Epithelial cell of esophagus (primary cell): ENCODE data around the gene S100P.
"Not testable (repeated sequence)": the region's sequence is repeated elsewhere in the genome, so short reads cannot be mapped to it uniquely, and the experiment has no call there.

ENCODE experiments used
- DNase-seq: peaks from one replicate; pipeline ENCODE4 v3.0.0; 2010; ENCODE audit warnings: low read depth
- H3K4me3 ChIP-seq: 2 replicates; pipeline ENCODE4 v1.5.1; 2011; ENCODE audit warnings: mild to moderate bottlenecking, low read length, control low read depth
- TF ChIP-seq, protein P1 (sequence below): IDR thresholded peaks from 2 replicates; pipeline ENCODE4 v1.5.1; 2011; ENCODE audit warnings: low read depth, mild to moderate bottlenecking, low read length, control low read depth, inconsistent platforms; ENCODE audit not compliant: insufficient read depth; ENCODE audit errors: missing control alignments

S100P gene

GRCh38 chr4:6724421-6725111, 30.9 kb downstream of the S100P start:
- TF ChIP-seq, protein P1, sequence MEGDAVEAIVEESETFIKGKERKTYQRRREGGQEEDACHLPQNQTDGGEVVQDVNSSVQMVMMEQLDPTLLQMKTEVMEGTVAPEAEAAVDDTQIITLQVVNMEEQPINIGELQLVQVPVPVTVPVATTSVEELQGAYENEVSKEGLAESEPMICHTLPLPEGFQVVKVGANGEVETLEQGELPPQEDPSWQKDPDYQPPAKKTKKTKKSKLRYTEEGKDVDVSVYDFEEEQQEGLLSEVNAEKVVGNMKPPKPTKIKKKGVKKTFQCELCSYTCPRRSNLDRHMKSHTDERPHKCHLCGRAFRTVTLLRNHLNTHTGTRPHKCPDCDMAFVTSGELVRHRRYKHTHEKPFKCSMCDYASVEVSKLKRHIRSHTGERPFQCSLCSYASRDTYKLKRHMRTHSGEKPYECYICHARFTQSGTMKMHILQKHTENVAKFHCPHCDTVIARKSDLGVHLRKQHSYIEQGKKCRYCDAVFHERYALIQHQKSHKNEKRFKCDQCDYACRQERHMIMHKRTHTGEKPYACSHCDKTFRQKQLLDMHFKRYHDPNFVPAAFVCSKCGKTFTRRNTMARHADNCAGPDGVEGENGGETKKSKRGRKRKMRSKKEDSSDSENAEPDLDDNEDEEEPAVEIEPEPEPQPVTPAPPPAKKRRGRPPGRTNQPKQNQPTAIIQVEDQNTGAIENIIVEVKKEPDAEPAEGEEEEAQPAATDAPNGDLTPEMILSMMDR: no peak
- DNase-seq: no peak
- no peak overlapping the region for H3K4me3 ChIP-seq

GRCh38 chr4:6725427-6725961, 31.8 kb downstream of the S100P start:
- not testable (repeated sequence) for DNase-seq, H3K4me3 ChIP-seq

GRCh38 chr4:6727081-6727942, 33.6 kb downstream of the S100P start:
- no peak for DNase-seq
- no peak overlapping the region for H3K4me3 ChIP-seq
- TF ChIP-seq, protein P1: no peak

DNA sequence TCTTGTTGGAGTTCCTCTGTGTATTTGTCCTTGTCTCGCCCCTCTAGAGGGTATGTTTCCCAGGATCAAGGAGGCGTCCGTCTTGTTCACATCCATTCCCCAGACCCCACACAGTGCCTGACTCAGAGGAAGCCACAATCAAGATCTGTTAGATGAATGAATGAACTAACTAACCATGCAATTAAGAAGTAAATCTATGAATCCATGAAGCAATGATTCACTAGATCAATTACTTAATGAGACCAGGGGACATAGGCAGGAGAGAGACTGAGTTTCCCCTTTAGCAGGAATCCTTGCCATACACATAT, 34.2 kb downstream of the S100P start:
- no peak for DNase-seq
- TF ChIP-seq, protein P1: no peak
- no peak overlapping the region for H3K4me3 ChIP-seq

- H3K4me3 ChIP-seq: no peak overlapping the region
- no peak for DNase-seq
- TF ChIP-seq, protein P1: no peak
These were observed 34.8 kb downstream of the S100P start for GRCh38 chr4:6728320-6729029.

DNA sequence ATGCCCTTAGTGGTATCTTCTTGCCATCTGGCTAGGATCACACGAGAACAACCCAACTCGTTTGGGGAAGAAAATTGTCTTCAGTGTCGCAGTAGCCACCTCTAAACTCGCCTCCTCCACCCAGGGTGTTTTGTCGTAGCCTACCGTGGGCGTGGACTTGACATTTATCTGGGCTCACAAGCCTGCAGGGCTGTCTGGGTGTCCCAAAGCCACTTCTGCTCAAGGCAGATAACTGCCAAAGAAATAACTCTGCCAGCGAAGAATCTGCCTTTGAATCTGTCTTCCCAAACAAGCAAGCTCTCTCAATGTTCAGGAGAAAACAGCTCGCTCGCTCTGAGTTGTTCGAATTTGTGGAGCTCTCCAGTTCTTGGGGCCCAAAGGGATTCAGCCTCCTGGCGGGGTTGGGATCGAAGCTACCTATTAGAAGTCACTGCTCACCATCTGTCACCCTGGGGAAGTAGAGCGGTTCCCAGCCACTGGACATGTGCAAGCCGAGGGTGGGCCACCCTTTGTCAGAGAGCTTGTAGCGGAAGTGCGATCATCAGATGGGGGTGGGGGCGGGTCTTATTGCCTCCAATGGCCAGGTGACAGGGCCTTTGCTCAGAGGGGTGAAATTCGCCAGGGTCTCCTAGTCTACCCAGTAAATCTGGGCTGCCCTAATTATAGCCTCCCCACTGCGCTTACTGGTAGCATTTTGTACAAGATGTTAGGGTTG, 37.1 kb downstream of the S100P start:
- TF ChIP-seq, protein P1: no peak
- H3K4me3 ChIP-seq: no peak overlapping the region
- no peak for DNase-seq
